ENCODE data around the gene KLHDC4.

The KLHDC4 gene

DNA sequence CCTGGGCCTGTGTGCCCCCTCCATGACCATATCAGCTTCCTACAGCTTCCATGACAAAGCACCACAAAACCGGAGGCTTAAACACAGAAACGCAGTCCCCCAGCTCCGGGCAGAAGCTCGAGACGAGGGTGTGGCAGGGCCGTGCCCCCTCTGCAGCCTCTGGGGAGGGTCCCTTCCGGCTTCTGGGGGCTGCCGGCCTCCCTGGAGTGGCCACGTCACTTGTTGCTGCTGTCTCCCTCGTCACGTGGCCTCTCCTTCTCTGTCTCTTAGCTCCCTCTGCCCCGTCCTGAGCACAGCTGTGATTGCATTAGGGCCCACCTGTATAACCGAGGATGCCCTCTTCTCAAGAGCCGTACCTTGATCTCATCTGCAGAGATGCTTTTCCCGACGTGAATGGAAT lies 98.9 kb downstream of the KLHDC4 start:
- Histone ChIP-seq H2BK12ac (ENCODE audit: low read length) (no peak overlapping the region), H4K8ac (ENCODE audit: low read depth, low read length) (no peak overlapping the region), H3K4me1 (ENCODE audit: control insufficient read depth in 1 of 2, insufficient read depth in 2 of 2, low read length in 2 of 2) (no peaks in the 10 kb centered on the region), H3K4me3 (ENCODE audit: low read depth, low read length) (no peak overlapping the region), H4K12ac (ENCODE audit: low read depth, low read length) (no peak overlapping the region), H2BK5ac (ENCODE audit: low read depth, low read length, poor library complexity) (no peak overlapping the region), H3K79me2 (ENCODE audit: control insufficient read depth, insufficient read depth, low read length, poor library complexity) (no peaks in the 10 kb centered on the region), H3K18ac (ENCODE audit: low read length) (no peak overlapping the region), H2BK120ac (ENCODE audit: insufficient read depth, low read length, poor library complexity) (no peak overlapping the region), H3K27ac (ENCODE audit: low read depth, low read length) (no peak overlapping the region), H3K36me3 (ENCODE audit: control insufficient read depth in 1 of 2, insufficient read depth in 2 of 2, low read length in 2 of 2) (no peaks in the 10 kb centered on the region), H3K27me3 (ENCODE audit: insufficient read depth, low read length) (no peaks in the 10 kb centered on the region), H3K9me3 (ENCODE audit: insufficient read depth, low read depth, low read length) (no peaks in the 10 kb centered on the region), H3K4ac (ENCODE audit: low read depth, low read length) (no peak overlapping the region), H4K91ac (ENCODE audit: low read depth, low read length) (no peak overlapping the region), H3K9ac (ENCODE audit: low read length) (no peak overlapping the region), H2AK5ac (ENCODE audit: low read length) (no peak overlapping the region), H3K14ac (ENCODE audit: low read length) (no peak overlapping the region), H3K79me1 (ENCODE audit: low read length) (no peaks in the 10 kb centered on the region), H2AFZ (ENCODE audit: insufficient read depth, low read length, poor library complexity) (no peak overlapping the region), H3K4me2 (ENCODE audit: low read length) (no peak overlapping the region), H3K23ac (ENCODE audit: low read length) (no peak overlapping the region)
- no peak for DNase-seq
- no CpG with 5 or more reads among the region's 16 CpGs for WGBS (ENCODE audit: extremely low coverage, insufficient coverage, insufficient read length)

DNA sequence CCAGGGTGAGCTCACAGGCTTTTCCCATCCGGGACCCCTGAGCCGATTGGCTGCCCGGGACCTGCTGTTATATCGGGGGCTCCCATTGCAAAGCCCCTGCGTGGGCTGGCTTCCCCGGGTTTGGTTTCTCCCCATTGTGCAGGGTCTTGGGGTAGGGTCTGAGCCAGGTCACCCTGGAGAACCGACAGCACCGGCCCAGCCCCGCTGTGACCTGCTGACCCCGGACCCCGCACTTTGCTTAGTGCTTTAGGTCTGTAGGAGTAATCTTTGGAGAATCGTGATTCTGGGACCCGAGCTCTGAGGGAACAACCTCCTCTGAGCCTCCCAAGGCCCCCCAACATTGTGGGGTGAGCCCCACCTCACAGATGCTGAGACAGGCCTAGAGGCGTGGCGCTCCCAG lies 100.6 kb downstream of the KLHDC4 start:
- H3K4ac ChIP-seq (ENCODE audit: low read depth, low read length): no peak overlapping the region
- H2BK120ac ChIP-seq (ENCODE audit: insufficient read depth, low read length, poor library complexity): no peak overlapping the region
- no peak overlapping the region for H2AK5ac ChIP-seq (ENCODE audit: low read length)
- no peaks in the 10 kb centered on the region for H3K36me3 ChIP-seq (ENCODE audit: control insufficient read depth in 1 of 2, insufficient read depth in 2 of 2, low read length in 2 of 2)
- no peak overlapping the region for H3K27ac ChIP-seq (ENCODE audit: low read depth, low read length)
- H3K14ac ChIP-seq (ENCODE audit: low read length): no peak overlapping the region
- no peak overlapping the region for H4K91ac ChIP-seq (ENCODE audit: low read depth, low read length)
- no peak overlapping the region for H2BK12ac ChIP-seq (ENCODE audit: low read length)
- H3K27me3 ChIP-seq (ENCODE audit: insufficient read depth, low read length): no peaks in the 10 kb centered on the region
- no peak overlapping the region for H3K18ac ChIP-seq (ENCODE audit: low read length)
- no peak overlapping the region for H3K4me3 ChIP-seq (ENCODE audit: low read depth, low read length)
- no peaks in the 10 kb centered on the region for H3K4me1 ChIP-seq (ENCODE audit: control insufficient read depth in 1 of 2, insufficient read depth in 2 of 2, low read length in 2 of 2)
- H4K8ac ChIP-seq (ENCODE audit: low read depth, low read length): no peak overlapping the region
- H3K4me2 ChIP-seq (ENCODE audit: low read length): no peak overlapping the region
- H3K79me1 ChIP-seq (ENCODE audit: low read length): no peaks in the 10 kb centered on the region
- no peak overlapping the region for H3K9ac ChIP-seq (ENCODE audit: low read length)
- no peaks in the 10 kb centered on the region for H3K9me3 ChIP-seq (ENCODE audit: insufficient read depth, low read depth, low read length)
- no peak overlapping the region for H2AFZ ChIP-seq (ENCODE audit: insufficient read depth, low read length, poor library complexity)
- no peaks in the 10 kb centered on the region for H3K79me2 ChIP-seq (ENCODE audit: control insufficient read depth, insufficient read depth, low read length, poor library complexity)
- DNase-seq: no peak
- no CpG with 5 or more reads among the region's 15 CpGs for WGBS (ENCODE audit: extremely low coverage, insufficient coverage, insufficient read length)
- no peak overlapping the region for H4K12ac ChIP-seq (ENCODE audit: low read depth, low read length)
- H2BK5ac ChIP-seq (ENCODE audit: low read depth, low read length, poor library complexity): no peak overlapping the region
- H3K23ac ChIP-seq (ENCODE audit: low read length): no peak overlapping the region

DNA sequence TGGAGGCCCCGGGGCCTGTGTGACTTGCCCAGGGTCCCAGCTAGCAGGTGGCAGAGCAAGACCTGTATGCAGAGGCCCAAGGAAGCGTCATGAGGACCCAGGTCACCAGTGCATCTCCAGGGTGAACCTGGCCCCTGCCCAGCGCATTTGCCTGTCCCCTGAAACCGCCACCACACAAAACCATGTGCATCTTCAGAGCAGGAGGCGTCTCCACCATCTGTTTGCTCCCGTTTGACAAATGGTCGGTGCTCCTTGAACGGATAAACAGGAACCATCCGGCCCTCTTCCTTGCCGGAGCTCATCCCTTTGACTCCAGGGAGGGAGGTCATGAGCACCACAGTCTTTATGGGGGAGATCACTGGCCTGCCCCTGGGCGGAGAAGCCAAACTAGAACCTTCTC lies 101.0 kb downstream of the KLHDC4 start:
- H2AFZ ChIP-seq (ENCODE audit: insufficient read depth, low read length, poor library complexity): no peak overlapping the region
- H3K14ac ChIP-seq (ENCODE audit: low read length): no peak overlapping the region
- no peak overlapping the region for H2BK5ac ChIP-seq (ENCODE audit: low read depth, low read length, poor library complexity)
- H3K9ac ChIP-seq (ENCODE audit: low read length): no peak overlapping the region
- H3K4me2 ChIP-seq (ENCODE audit: low read length): no peak overlapping the region
- no peak overlapping the region for H3K23ac ChIP-seq (ENCODE audit: low read length)
- H3K4ac ChIP-seq (ENCODE audit: low read depth, low read length): no peak overlapping the region
- H3K18ac ChIP-seq (ENCODE audit: low read length): no peak overlapping the region
- no peaks in the 10 kb centered on the region for H3K36me3 ChIP-seq (ENCODE audit: control insufficient read depth in 1 of 2, insufficient read depth in 2 of 2, low read length in 2 of 2)
- WGBS (ENCODE audit: extremely low coverage, insufficient coverage, insufficient read length): no CpG with 5 or more reads among the region's 11 CpGs
- no peak overlapping the region for H2BK12ac ChIP-seq (ENCODE audit: low read length)
- no peak overlapping the region for H3K27ac ChIP-seq (ENCODE audit: low read depth, low read length)
- H4K12ac ChIP-seq (ENCODE audit: low read depth, low read length): no peak overlapping the region
- H2BK120ac ChIP-seq (ENCODE audit: insufficient read depth, low read length, poor library complexity): no peak overlapping the region
- H3K27me3 ChIP-seq (ENCODE audit: insufficient read depth, low read length): no peaks in the 10 kb centered on the region
- H3K4me1 ChIP-seq (ENCODE audit: control insufficient read depth in 1 of 2, insufficient read depth in 2 of 2, low read length in 2 of 2): no peaks in the 10 kb centered on the region
- H3K79me1 ChIP-seq (ENCODE audit: low read length): no peaks in the 10 kb centered on the region
- no peaks in the 10 kb centered on the region for H3K79me2 ChIP-seq (ENCODE audit: control insufficient read depth, insufficient read depth, low read length, poor library complexity)
- H3K4me3 ChIP-seq (ENCODE audit: low read depth, low read length): no peak overlapping the region
- DNase-seq: no peak
- no peak overlapping the region for H2AK5ac ChIP-seq (ENCODE audit: low read length)
- H3K9me3 ChIP-seq (ENCODE audit: insufficient read depth, low read depth, low read length): no peaks in the 10 kb centered on the region
- H4K8ac ChIP-seq (ENCODE audit: low read depth, low read length): no peak overlapping the region
- H4K91ac ChIP-seq (ENCODE audit: low read depth, low read length): no peak overlapping the region

DNA sequence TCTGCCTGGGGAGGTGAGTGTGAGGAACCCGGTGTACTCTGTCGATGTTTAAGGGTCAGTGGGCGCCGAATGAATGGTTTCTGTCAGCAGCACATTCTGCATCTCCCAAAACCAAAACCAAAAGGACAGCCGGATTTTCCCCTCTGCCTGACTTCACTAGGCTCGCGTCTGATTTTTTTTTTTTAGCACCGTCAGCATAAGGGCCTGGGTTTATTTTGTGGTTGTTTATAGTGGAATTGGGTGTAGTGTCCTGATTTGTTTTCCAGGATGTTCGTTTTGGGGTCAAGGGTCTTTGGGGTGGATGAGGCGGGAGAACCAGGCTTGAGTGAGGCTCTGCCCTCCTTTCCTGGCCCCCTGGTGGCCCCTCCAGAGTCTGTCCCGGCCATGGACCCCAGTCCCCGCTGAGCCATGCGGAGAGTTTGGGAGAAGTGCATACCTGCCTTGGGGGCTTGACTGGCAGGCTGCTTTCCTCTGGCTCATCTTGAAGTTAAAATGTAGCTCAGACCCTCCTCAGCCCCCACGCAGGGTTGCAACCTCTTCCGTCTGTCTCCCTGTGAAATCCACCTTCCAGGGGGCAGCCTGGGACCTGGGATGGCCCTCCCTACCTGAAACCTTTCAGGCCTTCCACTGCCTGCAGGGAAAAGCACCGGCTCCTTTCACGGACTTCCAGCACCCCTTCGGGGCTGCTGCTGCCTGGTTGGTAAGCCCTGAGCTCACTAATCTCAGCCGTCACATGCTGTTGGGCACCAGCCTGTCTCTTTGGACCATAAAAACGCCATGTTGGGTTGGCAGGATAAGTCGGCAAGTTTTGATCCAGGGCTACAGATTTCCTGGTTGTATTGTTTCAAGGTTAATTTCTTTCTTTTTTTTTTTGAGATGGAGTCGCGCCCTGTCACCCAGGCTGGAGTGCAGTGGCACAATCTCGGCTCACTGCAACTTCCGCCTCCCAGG lies 103.3 kb downstream of the KLHDC4 start:
- no peak overlapping the region for H2BK5ac ChIP-seq (ENCODE audit: low read depth, low read length, poor library complexity)
- H3K36me3 ChIP-seq (ENCODE audit: control insufficient read depth in 1 of 2, insufficient read depth in 2 of 2, low read length in 2 of 2): no peaks in the 10 kb centered on the region
- H2AK5ac ChIP-seq (ENCODE audit: low read length): no peak overlapping the region
- no peak overlapping the region for H4K8ac ChIP-seq (ENCODE audit: low read depth, low read length)
- H3K9ac ChIP-seq (ENCODE audit: low read length): no peak overlapping the region
- H3K27ac ChIP-seq (ENCODE audit: low read depth, low read length): no peak overlapping the region
- H3K79me2 ChIP-seq (ENCODE audit: control insufficient read depth, insufficient read depth, low read length, poor library complexity): no peaks in the 10 kb centered on the region
- no peak for DNase-seq
- H3K4ac ChIP-seq (ENCODE audit: low read depth, low read length): no peak overlapping the region
- H3K4me2 ChIP-seq (ENCODE audit: low read length): no peak overlapping the region
- H3K27me3 ChIP-seq (ENCODE audit: insufficient read depth, low read length): no peaks in the 10 kb centered on the region
- H4K12ac ChIP-seq (ENCODE audit: low read depth, low read length): no peak overlapping the region
- no peak overlapping the region for H3K23ac ChIP-seq (ENCODE audit: low read length)
- H3K9me3 ChIP-seq (ENCODE audit: insufficient read depth, low read depth, low read length): no peaks in the 10 kb centered on the region
- no peak overlapping the region for H2BK12ac ChIP-seq (ENCODE audit: low read length)
- no peak overlapping the region for H3K4me3 ChIP-seq (ENCODE audit: low read depth, low read length)
- H3K4me1 ChIP-seq (ENCODE audit: control insufficient read depth in 1 of 2, insufficient read depth in 2 of 2, low read length in 2 of 2): no peaks in the 10 kb centered on the region
- H2BK120ac ChIP-seq (ENCODE audit: insufficient read depth, low read length, poor library complexity): no peak overlapping the region
- WGBS (ENCODE audit: extremely low coverage, insufficient coverage, insufficient read length): no CpG with 5 or more reads among the region's 25 CpGs
- H2AFZ ChIP-seq (ENCODE audit: insufficient read depth, low read length, poor library complexity): no peak overlapping the region
- H3K18ac ChIP-seq (ENCODE audit: low read length): no peak overlapping the region
- H4K91ac ChIP-seq (ENCODE audit: low read depth, low read length): no peak overlapping the region
- H3K14ac ChIP-seq (ENCODE audit: low read length): no peak overlapping the region
- no peaks in the 10 kb centered on the region for H3K79me1 ChIP-seq (ENCODE audit: low read length)

All from trophoblast cell (in vitro differentiated cells and primary cell).